ENCODE results near the gene CENPS.

DNA sequence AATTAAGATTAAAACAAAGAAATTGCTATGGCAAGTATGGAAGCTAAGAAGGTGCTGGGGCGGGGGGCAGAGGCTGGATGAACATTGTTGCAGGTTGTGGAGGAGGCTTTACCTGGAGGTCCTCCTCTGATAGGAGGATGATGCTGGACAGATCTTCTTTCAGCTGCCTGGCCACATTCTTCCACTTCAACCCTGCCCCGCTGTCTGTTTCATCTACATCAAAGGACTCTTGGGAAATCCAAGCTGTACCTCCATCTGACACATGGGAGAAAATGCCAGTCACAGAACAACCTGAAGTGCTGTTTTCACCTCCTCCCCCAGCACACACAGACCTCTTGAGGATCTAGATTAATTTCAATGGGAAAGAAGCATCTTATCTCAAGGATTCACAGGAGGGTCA lies 36.8 kb downstream of the CENPS start:
- TF ChIP-seq, protein P1, sequence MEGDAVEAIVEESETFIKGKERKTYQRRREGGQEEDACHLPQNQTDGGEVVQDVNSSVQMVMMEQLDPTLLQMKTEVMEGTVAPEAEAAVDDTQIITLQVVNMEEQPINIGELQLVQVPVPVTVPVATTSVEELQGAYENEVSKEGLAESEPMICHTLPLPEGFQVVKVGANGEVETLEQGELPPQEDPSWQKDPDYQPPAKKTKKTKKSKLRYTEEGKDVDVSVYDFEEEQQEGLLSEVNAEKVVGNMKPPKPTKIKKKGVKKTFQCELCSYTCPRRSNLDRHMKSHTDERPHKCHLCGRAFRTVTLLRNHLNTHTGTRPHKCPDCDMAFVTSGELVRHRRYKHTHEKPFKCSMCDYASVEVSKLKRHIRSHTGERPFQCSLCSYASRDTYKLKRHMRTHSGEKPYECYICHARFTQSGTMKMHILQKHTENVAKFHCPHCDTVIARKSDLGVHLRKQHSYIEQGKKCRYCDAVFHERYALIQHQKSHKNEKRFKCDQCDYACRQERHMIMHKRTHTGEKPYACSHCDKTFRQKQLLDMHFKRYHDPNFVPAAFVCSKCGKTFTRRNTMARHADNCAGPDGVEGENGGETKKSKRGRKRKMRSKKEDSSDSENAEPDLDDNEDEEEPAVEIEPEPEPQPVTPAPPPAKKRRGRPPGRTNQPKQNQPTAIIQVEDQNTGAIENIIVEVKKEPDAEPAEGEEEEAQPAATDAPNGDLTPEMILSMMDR (conservative IDR thresholded peaks at IDR 0.05; ENCODE audit: low read length), result no peak
- TF ChIP-seq EZH2phosphoT487 (IDR thresholded peaks at IDR 0.05; ENCODE audit: borderline replicate concordance, low read depth, low read length), result no peak
